HepG2 (cell line): ENCODE results near the gene NSL1. TPM values are rescaled to one million over a fixed set of nuclear protein-coding genes. Genes with fewer than 3 reads are reported as not detected.

Experiments used
- CAMTA2 ChIP-seq: sonication (generic); formaldehyde crosslinking; IDR thresholded peaks from 2 replicates; pipeline ENCODE4 v1.4.0; 2020; ENCODE audit warnings: mild to moderate bottlenecking, missing genetic modification reagents, borderline replicate concordance
- CBFB ChIP-seq: sonication (generic); formaldehyde crosslinking; IDR thresholded peaks from 2 replicates; pipeline ENCODE4 v1.4.0; 2020; ENCODE audit warnings: missing genetic modification reagents
- FOXA3 ChIP-seq: IDR thresholded peaks from 2 replicates; pipeline ENCODE4 v1.6.1; 2016; ENCODE audit warnings: missing genetic modification reagents, missing compliant biosample characterization
- HDAC1 ChIP-seq: sonication (generic); formaldehyde crosslinking; IDR thresholded peaks from 2 replicates; pipeline ENCODE4 v1.5.1; 2020; ENCODE audit warnings: mild to moderate bottlenecking, missing genetic modification reagents
- HNF4G ChIP-seq, 2 experiments: sonication (generic) in 1 of 2; formaldehyde crosslinking in 1 of 2; IDR thresholded peaks; 2 replicates each; pipeline versions ENCODE4 v1.4.0 to v1.6.1; 2011 to 2020; ENCODE audit warnings: borderline replicate concordance in 2 of 2, low read depth in 2 of 2, mild to moderate bottlenecking in 2 of 2, low read length in 1 of 2, missing genetic modification reagents in 1 of 2, moderate library complexity in 1 of 2
- KAT2B ChIP-seq: fragments of 150-350 bp; IDR thresholded peaks from 2 replicates; pipeline ENCODE4 v1.6.1; 2014; ENCODE audit warnings: low read depth, low read length, borderline replicate concordance
- KAT8 ChIP-seq: IDR thresholded peaks from 2 replicates; pipeline ENCODE4 v1.6.1; 2016; ENCODE audit warnings: missing genetic modification reagents, missing compliant biosample characterization
- LRRFIP1 ChIP-seq: sonication (generic); formaldehyde crosslinking; conservative IDR thresholded peaks from 2 replicates; pipeline ENCODE4 v1.4.0; 2020; ENCODE audit warnings: missing genetic modification reagents
- POGZ ChIP-seq: sonication (generic); formaldehyde crosslinking; IDR thresholded peaks from 2 replicates; pipeline ENCODE4 v1.4.0; 2020; ENCODE audit warnings: mild to moderate bottlenecking, missing genetic modification reagents
- SMAD1 ChIP-seq: sonication (generic); formaldehyde crosslinking; IDR thresholded peaks from 2 replicates; pipeline ENCODE4 v1.4.0; 2020; ENCODE audit warnings: missing genetic modification reagents, low read depth, mild to moderate bottlenecking, borderline replicate concordance
- SRSF9 ChIP-seq: fragments of 200-400 bp; formaldehyde crosslinking; IDR thresholded peaks from 2 replicates; pipeline ENCODE4 v1.6.1; 2018; ENCODE audit warnings: borderline replicate concordance, mild to moderate bottlenecking, low read depth, low read length; ENCODE audit not compliant: insufficient read depth, poor library complexity, severe bottlenecking
- ZNF10 ChIP-seq: sonication (generic); formaldehyde crosslinking; IDR thresholded peaks from 2 replicates; pipeline ENCODE4 v1.4.0; 2020; ENCODE audit warnings: mild to moderate bottlenecking, low read depth, missing genetic modification reagents, borderline replicate concordance
- ZNF124 ChIP-seq: sonication (generic); formaldehyde crosslinking; IDR thresholded peaks from 2 replicates; pipeline ENCODE4 v1.4.0; 2020; ENCODE audit warnings: missing genetic modification reagents
- ZNF142 ChIP-seq: sonication (generic); formaldehyde crosslinking; IDR thresholded peaks from 2 replicates; pipeline ENCODE4 v1.4.0; 2020; ENCODE audit warnings: missing genetic modification reagents
- ZNF333 ChIP-seq: sonication (generic); formaldehyde crosslinking; IDR thresholded peaks from 2 replicates; pipeline ENCODE4 v1.4.0; 2020; ENCODE audit warnings: mild to moderate bottlenecking, missing genetic modification reagents, borderline replicate concordance
- polyA plus RNA-seq, 8 experiments: library from polyadenylated mRNA; depleted of rRNA in 3 of 8; stranded (reverse) in 7 of 8; unstranded in 1 of 8; fragments of >200 nt; fragmentation: Illumina TruSeq in 4 of 8; extraction: Trizol in 4 of 8; gene quantifications; 2 replicates each; pipeline versions ENCODE4 v1.2.1 to v1.2.3, GENCODE V29; 2011 to 2016; ENCODE audit warnings: low read depth in 4 of 8, missing spikeins in 1 of 8, mixed read lengths in 1 of 8; ENCODE audit not compliant: insufficient read depth in 1 of 8
- total RNA-seq, 5 experiments: library from RNA; depleted of rRNA; stranded (reverse); fragments of >200 nt; fragmentation: Illumina TruSeq; extraction: Trizol; gene quantifications; 2 replicates each; pipeline ENCODE4 v1.2.3, GENCODE V29; 2016; ENCODE audit warnings: low read depth in 1 of 5
- TF ChIP-seq, protein P1 (sequence below): IDR thresholded peaks from 2 replicates; pipeline ENCODE4 v1.6.1; 2016; ENCODE audit warnings: missing genetic modification reagents, missing compliant biosample characterization
- TF ChIP-seq, protein P2 (sequence below): sonication (generic); IDR thresholded peaks from 2 replicates; pipeline ENCODE4 v1.6.1; 2016; ENCODE audit warnings: low read depth, borderline replicate concordance
- TF ChIP-seq, protein P3 (sequence below): sonication (generic); formaldehyde crosslinking; IDR thresholded peaks from 2 replicates; pipeline ENCODE4 v1.8.1; 2023; ENCODE audit warnings: mild to moderate bottlenecking, missing genetic modification reagents

The NSL1 gene
- total and polyA plus RNA-seq, 2 of the 13 experiments (the other 11 are each of a cell fraction or from before 2014, with no cell fraction given): 34.5 to 77.4 TPM

GRCh38 chr1:212816567-212817278 is 25.1 kb upstream of the NSL1 start (continued):
- TF ChIP-seq ZNF142 (CRISPR knock-in tag) (no peak), FOXA3 (CRISPR knock-in tag) (peak; percentile 70), LRRFIP1 (no peak), HDAC1 (CRISPR knock-in tag) (peak; percentile 48; the same call in 1 of the 2 replicates), HNF4G (IDR thresholded peaks at IDR 0.05; ENCODE audit: borderline replicate concordance, low read depth, low read length) (peak; percentile 73), HNF4G (CRISPR knock-in tag; IDR thresholded peaks at IDR 0.05; ENCODE audit: borderline replicate concordance, low read depth) (no peak; the same call in 1 of the 2 replicates), KAT8 (CRISPR knock-in tag) (peak; percentile 66), ZNF10 (CRISPR knock-in tag) (no peak), POGZ (CRISPR knock-in tag) (peak; percentile 72), ZNF333 (CRISPR knock-in tag) (no peak), CAMTA2 (CRISPR knock-in tag) (no peak), SRSF9 (no peak), CBFB (CRISPR knock-in tag) (no peak), SMAD1 (CRISPR knock-in tag) (no peak), KAT2B (no peak), ZNF124 (CRISPR knock-in tag) (no peak)
- TF ChIP-seq, protein P1, sequence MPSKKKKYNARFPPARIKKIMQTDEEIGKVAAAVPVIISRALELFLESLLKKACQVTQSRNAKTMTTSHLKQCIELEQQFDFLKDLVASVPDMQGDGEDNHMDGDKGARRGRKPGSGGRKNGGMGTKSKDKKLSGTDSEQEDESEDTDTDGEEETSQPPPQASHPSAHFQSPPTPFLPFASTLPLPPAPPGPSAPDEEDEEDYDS (CRISPR knock-in tag): 0 out of 2 replicates have a peak, but pooled peaks have one; percentile 31
- TF ChIP-seq, protein P2, sequence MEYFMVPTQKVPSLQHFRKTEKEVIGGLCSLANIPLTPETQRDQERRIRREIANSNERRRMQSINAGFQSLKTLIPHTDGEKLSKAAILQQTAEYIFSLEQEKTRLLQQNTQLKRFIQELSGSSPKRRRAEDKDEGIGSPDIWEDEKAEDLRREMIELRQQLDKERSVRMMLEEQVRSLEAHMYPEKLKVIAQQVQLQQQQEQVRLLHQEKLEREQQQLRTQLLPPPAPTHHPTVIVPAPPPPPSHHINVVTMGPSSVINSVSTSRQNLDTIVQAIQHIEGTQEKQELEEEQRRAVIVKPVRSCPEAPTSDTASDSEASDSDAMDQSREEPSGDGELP: 0 out of 2 replicates have a peak, but pooled peaks have one; percentile 9
- TF ChIP-seq, protein P3, sequence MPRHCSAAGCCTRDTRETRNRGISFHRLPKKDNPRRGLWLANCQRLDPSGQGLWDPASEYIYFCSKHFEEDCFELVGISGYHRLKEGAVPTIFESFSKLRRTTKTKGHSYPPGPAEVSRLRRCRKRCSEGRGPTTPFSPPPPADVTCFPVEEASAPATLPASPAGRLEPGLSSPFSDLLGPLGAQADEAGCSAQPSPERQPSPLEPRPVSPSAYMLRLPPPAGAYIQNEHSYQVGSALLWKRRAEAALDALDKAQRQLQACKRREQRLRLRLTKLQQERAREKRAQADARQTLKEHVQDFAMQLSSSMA (CRISPR knock-in tag): no peak
